Activated gamma-delta T cell treated with Interleukin-2 at 50 U/mL for 16 hours (primary cell): ENCODE measurements around the gene ANKRD39.

Experiments
- DNase-seq: peaks from one replicate; pipeline ENCODE4 v3.0.0-alpha.2; 2020

The ANKRD39 gene

GRCh38 chr2:96825057-96825456 is 32.8 kb downstream of the ANKRD39 start:
- no peak for DNase-seq

GRCh38 chr2:96824079-96824870 is 33.5 kb downstream of the ANKRD39 start:
- DNase-seq, result no peak

GRCh38 chr2:96823198-96823597 is 34.6 kb downstream of the ANKRD39 start:
- no peak for DNase-seq

GRCh38 chr2:96822786-96823185 is 35.0 kb downstream of the ANKRD39 start:
- no peak for DNase-seq

- no peak for DNase-seq
Observed at GRCh38 chr2:96821113-96821675, 36.6 kb downstream of the ANKRD39 start.

- no peak for DNase-seq
Observed at GRCh38 chr2:96819876-96820511, 37.8 kb downstream of the ANKRD39 start.

- DNase-seq, result no peak
Observed at GRCh38 chr2:96819128-96819875, 38.5 kb downstream of the ANKRD39 start.

GRCh38 chr2:96817882-96818281 is 39.9 kb downstream of the ANKRD39 start:
- no peak for DNase-seq

GRCh38 chr2:96816836-96817702 is 40.7 kb downstream of the ANKRD39 start:
- no peak for DNase-seq

GRCh38 chr2:96816127-96816835 is 41.5 kb downstream of the ANKRD39 start, which contains the start of gene CNNM3:
Gene CNNM3, plus strand, starts transcription at chr2:96816268. Its CDS starts 10 bp downstream, at chr2:96816278.
- peak; percentile 98 for DNase-seq

GRCh38 chr2:96815326-96816126 is 42.3 kb downstream of the ANKRD39 start:
- no peak for DNase-seq

GRCh38 chr2:96813656-96814055 is 44.2 kb downstream of the ANKRD39 start:
- no peak for DNase-seq

GRCh38 chr2:96811917-96812316 is 45.9 kb downstream of the ANKRD39 start:
- no peak for DNase-seq

- DNase-seq, result no peak
Observed at GRCh38 chr2:96810783-96811192, 47.0 kb downstream of the ANKRD39 start.

GRCh38 chr2:96809951-96810782 is 47.6 kb downstream of the ANKRD39 start:
- no peak for DNase-seq

- DNase-seq, result no peak
Observed at GRCh38 chr2:96809216-96809882, 48.5 kb downstream of the ANKRD39 start.

GRCh38 chr2:96808176-96808837 is 49.5 kb downstream of the ANKRD39 start:
- DNase-seq, result no peak

- no peak for DNase-seq
Observed at GRCh38 chr2:96807127-96807471, 50.7 kb downstream of the ANKRD39 start.
